ENCODE data around the gene CAPNS1. TPM values are rescaled to one million over a fixed set of nuclear protein-coding genes. Genes with fewer than 3 reads are reported as not detected.

The CAPNS1 gene
- total RNA-seq, 4 donors from 2014 or later: 222 to 304 (median 248) TPM

DNA sequence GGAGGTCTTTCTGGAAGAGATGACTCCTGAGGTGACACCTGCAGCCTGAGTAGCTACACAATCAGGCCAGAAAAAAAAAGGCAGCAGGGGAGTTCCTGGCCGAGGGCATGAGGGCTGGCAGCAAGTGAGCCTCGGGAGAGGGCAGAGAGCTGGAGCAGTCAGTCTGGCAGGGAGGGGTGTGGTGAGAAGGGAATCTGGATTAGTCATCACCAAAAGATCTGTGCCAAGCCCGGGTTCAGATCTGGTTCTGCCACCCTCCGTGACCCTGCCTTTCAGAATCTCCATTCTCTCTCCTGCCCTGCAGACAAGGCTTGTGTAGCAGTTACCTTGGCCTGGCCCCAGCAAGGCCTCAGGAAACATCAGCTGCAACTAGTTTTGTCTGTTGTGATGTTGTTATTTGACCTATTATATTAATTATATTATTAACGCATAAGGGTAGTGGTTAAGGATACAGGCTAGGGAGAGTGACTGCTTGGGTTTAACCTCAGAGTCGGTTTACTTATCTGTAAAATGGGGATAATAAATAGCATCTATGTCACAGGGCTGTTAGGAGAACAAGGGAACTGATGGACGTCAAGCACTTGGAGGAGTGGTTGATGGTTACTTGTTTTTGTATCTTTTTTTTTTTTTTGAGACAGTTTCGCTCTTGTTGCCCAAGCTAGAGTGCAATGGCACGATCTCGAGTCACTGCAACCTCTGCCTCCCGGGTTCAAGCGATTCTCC, 2.7 kb upstream of the CAPNS1 start:
- no peaks in the 10 kb centered on the region for H3K9me3 ChIP-seq
- peaks cover 3 to 33% (median 27%) of the 10 kb centered on the region in 4 donors for H3K4me1 ChIP-seq
- 56 to 74% methylated on average over 7 to 12 of the region's 12 CpGs for WGBS, 2 donors (ENCODE audit: low coverage in 1 of 2)
- intact Hi-C loops (cut with DNase I; ENCODE audit: low total_unique reads) (no loop called here), in situ Hi-C loops (cut with MboI; ENCODE audit: low pct_ligation_motif_present in 1 of 4, low pct_unique_long_range_greater_than_20kb in 1 of 4, low sequenced_read_pairs in 3 of 4) (no loop called here)
- TF ChIP-seq POLR2A (IDR thresholded peaks at IDR 0.05) (peak; percentile 50), EP300 (IDR thresholded peaks at IDR 0.05; ENCODE audit: low read depth) (no peak), POLR2AphosphoS5 (IDR thresholded peaks at IDR 0.05) (peak in 2 of 3 donors; percentile 72 to 76)
- TF ChIP-seq, protein P1, sequence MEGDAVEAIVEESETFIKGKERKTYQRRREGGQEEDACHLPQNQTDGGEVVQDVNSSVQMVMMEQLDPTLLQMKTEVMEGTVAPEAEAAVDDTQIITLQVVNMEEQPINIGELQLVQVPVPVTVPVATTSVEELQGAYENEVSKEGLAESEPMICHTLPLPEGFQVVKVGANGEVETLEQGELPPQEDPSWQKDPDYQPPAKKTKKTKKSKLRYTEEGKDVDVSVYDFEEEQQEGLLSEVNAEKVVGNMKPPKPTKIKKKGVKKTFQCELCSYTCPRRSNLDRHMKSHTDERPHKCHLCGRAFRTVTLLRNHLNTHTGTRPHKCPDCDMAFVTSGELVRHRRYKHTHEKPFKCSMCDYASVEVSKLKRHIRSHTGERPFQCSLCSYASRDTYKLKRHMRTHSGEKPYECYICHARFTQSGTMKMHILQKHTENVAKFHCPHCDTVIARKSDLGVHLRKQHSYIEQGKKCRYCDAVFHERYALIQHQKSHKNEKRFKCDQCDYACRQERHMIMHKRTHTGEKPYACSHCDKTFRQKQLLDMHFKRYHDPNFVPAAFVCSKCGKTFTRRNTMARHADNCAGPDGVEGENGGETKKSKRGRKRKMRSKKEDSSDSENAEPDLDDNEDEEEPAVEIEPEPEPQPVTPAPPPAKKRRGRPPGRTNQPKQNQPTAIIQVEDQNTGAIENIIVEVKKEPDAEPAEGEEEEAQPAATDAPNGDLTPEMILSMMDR (IDR thresholded peaks at IDR 0.05): no peak
- H3K27me3 ChIP-seq: no peaks in the 10 kb centered on the region
- peak; percentile 80 for DNase-seq
- peak overlapping the region; percentile 80 to 85 (median 83) for H3K27ac ChIP-seq
- peak overlapping the region in 2 of 4 donors; percentile 11 to 25 for H3K4me3 ChIP-seq
- H3K36me3 ChIP-seq: peaks cover 0 to 2% (median under 1%) of the 10 kb centered on the region in 4 donors

DNA sequence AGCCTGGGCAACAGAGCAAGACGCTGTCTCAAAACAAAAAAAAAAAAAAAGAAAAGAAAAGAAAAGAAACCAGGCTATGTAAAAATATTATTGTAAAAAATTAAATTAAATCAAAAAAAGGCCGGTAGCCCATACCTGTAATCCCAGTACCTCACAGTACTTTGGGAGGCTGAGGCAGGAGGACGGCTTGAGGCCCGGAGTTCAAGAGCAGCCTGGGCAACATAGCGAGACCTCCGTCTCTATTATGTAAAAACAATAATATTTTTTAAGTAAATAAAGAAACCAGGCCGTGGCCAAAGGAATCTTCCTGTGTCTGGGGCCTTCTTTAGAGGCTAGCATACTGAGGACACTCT, 770 bp upstream of the CAPNS1 start:
- peaks cover 3 to 31% (median 27%) of the 10 kb centered on the region in 4 donors for H3K4me1 ChIP-seq
- no peak for TF ChIP-seq POLR2AphosphoS5 (IDR thresholded peaks at IDR 0.05)
- TF ChIP-seq EP300 (IDR thresholded peaks at IDR 0.05; ENCODE audit: low read depth): no peak
- TF ChIP-seq, protein P1 (IDR thresholded peaks at IDR 0.05): no peak
- TF ChIP-seq POLR2A (IDR thresholded peaks at IDR 0.05): no peak
- no peaks in the 10 kb centered on the region for H3K27me3 ChIP-seq
- H3K36me3 ChIP-seq: peaks cover 0 to 14% (median 9%) of the 10 kb centered on the region in 4 donors
- H3K4me3 ChIP-seq: peak overlapping the region; percentile 62 to 81 (median 76)
- WGBS, 2 donors (ENCODE audit: low coverage in 1 of 2): 43 to 49% methylated on average over 6 to 7 of the region's 7 CpGs
- H3K9me3 ChIP-seq: no peaks in the 10 kb centered on the region
- intact Hi-C loops (cut with DNase I; ENCODE audit: low total_unique reads): no loop called here
- in situ Hi-C loops (cut with MboI; ENCODE audit: low pct_ligation_motif_present in 1 of 4, low pct_unique_long_range_greater_than_20kb in 1 of 4, low sequenced_read_pairs in 3 of 4): no loop called here
- DNase-seq: no peak
- peak overlapping the region; percentile 96 to 99 (median 98) for H3K27ac ChIP-seq

DNA sequence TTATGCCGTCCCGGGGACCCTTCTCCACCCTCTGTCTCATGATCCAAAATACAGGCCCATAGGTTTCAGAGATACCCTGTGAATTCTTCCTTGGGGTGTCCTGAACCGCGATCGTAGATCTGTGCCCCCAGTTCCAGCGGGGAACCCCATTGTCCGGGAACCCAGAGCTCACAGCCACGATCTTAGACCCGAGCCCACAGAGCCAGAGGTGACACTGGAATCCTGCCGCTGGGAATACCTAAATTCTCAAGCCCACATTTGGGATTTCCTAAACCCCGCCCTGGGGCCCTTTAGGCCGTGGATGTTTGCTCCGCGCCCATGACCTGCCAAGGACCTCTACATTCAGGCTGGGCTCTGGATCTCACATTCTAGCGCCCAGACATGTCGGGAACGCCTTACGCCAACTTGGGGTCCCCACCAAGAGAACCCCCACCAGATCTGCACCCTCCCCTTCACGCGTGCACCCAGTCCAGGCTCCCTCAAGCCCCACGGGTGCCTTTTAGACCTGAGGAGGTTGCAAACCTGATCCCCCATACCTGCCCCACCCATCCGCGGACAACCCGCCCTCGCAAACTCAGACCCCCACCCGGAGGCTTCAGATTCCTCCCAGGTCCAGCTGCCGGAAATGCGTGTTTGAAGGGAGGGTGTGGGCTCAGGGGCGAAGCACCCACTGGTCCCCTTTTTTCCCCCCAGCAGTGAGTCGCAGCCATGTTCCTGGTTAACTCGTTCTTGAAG, 605 bp downstream of the CAPNS1 start:
- intact Hi-C loops (cut with DNase I; ENCODE audit: low total_unique reads): no loop called here
- Histone ChIP-seq H3K4me3 (peak overlapping the region; percentile 74 to 92 (median 80)), H3K27me3 (no peaks in the 10 kb centered on the region), H3K9me3 (no peaks in the 10 kb centered on the region), H3K36me3 (peaks cover 0 to 26% (median 11%) of the 10 kb centered on the region in 4 donors), H3K4me1 (peaks cover 3 to 31% (median 27%) of the 10 kb centered on the region in 4 donors), H3K27ac (peak overlapping the region; percentile 96 to 99 (median 98))
- TF ChIP-seq POLR2A (IDR thresholded peaks at IDR 0.05): no peak
- TF ChIP-seq EP300 (IDR thresholded peaks at IDR 0.05; ENCODE audit: low read depth): no peak
- TF ChIP-seq, protein P1 (IDR thresholded peaks at IDR 0.05): no peak
- TF ChIP-seq POLR2AphosphoS5 (IDR thresholded peaks at IDR 0.05): no peak
- in situ Hi-C loops (cut with MboI; ENCODE audit: low pct_ligation_motif_present in 1 of 4, low pct_unique_long_range_greater_than_20kb in 1 of 4, low sequenced_read_pairs in 3 of 4): no loop called here
- DNase-seq: peak; percentile 53
- WGBS, 2 donors (ENCODE audit: low coverage in 1 of 2): 0% methylated on average over 29 of the region's 31 CpGs; no CpG with 5 or more reads in 1 of the 2 donors
